Upper lobe of left lung (tissue), 6 donors: Measurements from ENCODE around the gene NRF1. TPM values are rescaled to one million over a fixed set of nuclear protein-coding genes. Genes with fewer than 3 reads are reported as not detected.

Experiments
- ATAC-seq, 2 donors: fragments of 200-7000 bp; cut with Tn5 transposase; one replicate each; pipeline ENCODE4 v1.9.1; 2022; ENCODE audit warnings: mild to moderate bottlenecking in 2 of 2, moderate library complexity in 2 of 2; ENCODE audit not compliant: low FRiP score in 2 of 2
- DNase-seq, 2 donors: peaks; one replicate each; pipeline ENCODE4 v3.0.0-alpha.2; 2019 to 2020
- H3K27ac ChIP-seq, 4 donors: fragments of 200-600 bp; sonication (generic); one replicate each; pipeline ENCODE4 v1.5.1; 2016 to 2019
- H3K27me3 ChIP-seq, 4 donors: fragments of 200-600 bp; sonication (generic); one replicate each; pipeline ENCODE4 v1.5.1; 2017 to 2019
- H3K36me3 ChIP-seq, 4 donors: fragments of 200-600 bp; sonication (generic); one replicate each; pipeline ENCODE4 v1.5.1; 2016 to 2019
- H3K4me1 ChIP-seq, 4 donors: fragments of 200-600 bp; sonication (generic); one replicate each; pipeline ENCODE4 v1.5.1; 2018 to 2019
- H3K4me3 ChIP-seq, 4 donors: fragments of 200-600 bp; sonication (generic); one replicate each; pipeline ENCODE4 v1.5.1; 2017 to 2019; ENCODE audit warnings: mild to moderate bottlenecking in 2 of 4, moderate library complexity in 1 of 4
- H3K9me3 ChIP-seq, 4 donors: fragments of 200-600 bp; sonication (generic); one replicate each; pipeline ENCODE4 v1.5.1; 2018 to 2019
- EP300 ChIP-seq, 4 donors: sonication (generic); formaldehyde crosslinking; IDR thresholded peaks; one replicate each; pipeline ENCODE4 v1.5.1; 2017; ENCODE audit warnings: antibody characterized with exemption in 4 of 4, control low read depth in 2 of 4
- POLR2A ChIP-seq, 4 donors: fragments of 450-650 bp; IDR thresholded peaks; one replicate each; pipeline ENCODE4 v1.5.1; 2016 to 2017; ENCODE audit warnings: antibody characterized with exemption in 4 of 4, mild to moderate bottlenecking in 2 of 4
- POLR2AphosphoS5 ChIP-seq, 2 donors: sonication (generic); formaldehyde crosslinking; IDR thresholded peaks; one replicate each; pipeline ENCODE4 v1.5.1; 2017; ENCODE audit warnings: antibody characterized with exemption in 2 of 2
- WGBS, 2 donors: methylation state at CpG; one replicate each; pipeline ENCODE4 v1.1.5; 2017 to 2018; 5-methylcytosine and 5-hydroxymethylcytosine counted together
- total RNA-seq, 6 donors: library from RNA; depleted of rRNA in 4 of 6; stranded (reverse); fragments of >200 nt in 4 of 6; gene quantifications; one replicate each; pipeline versions ENCODE4 v1.1.0 to v1.2.1, GENCODE V29; 2016 to 2021
- TF ChIP-seq, protein P1 (sequence below), 6 experiments: fragments of 450-650 bp in 4 of 6; fragments of 200-600 bp in 2 of 6; sonication (generic) in 2 of 6; IDR thresholded peaks; one replicate each; pipeline ENCODE4 v1.5.1; 2016 to 2019; ENCODE audit warnings: antibody characterized with exemption in 6 of 6
- donor health status: DM: no; HTN: no; CAD: no; lungs with moderate emphysema.
- donor health status: DM: no; HTN: yes; CAD: no; lungs with severe emphysema.

NRF1 gene
- total RNA-seq, 6 donors from 2014 or later = 12.7 to 27.2 (median 19.1) TPM

DNA sequence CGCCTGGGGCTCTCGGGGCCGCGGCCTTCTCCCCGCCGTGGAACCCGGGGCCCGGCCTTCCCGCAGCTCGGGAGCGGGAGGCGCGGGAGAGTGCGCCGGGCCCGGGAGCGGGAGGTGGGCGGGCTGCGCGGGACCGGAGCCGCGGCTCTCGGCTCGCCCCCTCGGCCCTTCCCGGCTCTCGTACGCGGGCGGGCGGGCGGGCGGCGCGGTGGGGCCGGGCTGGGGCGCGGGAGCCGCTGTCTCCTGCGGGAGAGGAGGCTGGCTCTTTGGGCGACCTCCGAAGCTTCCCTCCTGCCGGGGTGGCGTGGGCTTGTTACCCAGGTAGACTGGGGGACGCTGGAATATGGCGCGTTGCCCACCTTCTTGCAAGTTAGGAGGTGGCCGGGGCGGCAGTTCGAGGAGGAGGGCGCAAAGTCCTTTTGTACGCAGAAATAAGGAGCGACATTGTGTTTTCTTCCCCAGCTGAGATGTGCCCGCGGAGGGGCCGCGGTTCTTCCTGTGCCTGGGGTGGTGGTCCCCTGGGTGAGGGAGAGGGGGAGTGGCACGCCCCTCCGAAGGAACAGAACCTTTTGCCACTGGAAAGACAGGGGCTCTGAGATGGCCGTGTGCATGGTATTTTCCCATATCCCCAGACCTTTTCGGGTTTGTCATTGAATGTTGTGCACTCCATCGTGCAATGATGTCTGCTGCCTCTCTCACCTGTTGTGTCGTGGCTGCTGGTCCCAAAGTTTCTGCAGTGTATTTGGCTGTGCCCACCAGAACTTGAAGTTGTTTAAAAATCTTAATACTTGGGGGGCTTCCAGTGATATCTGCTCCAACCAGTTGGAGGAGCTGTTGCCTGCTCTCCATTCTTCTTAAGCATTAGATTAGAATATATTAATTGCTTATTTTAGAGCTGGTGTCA lies 844 bp downstream of the NRF1 start:
- Histone ChIP-seq H3K9me3 (no peaks in the 10 kb centered on the region), H3K36me3 (peaks cover 0 to 7% (median 0%) of the 10 kb centered on the region in 4 donors), H3K27ac (peak overlapping the region; percentile 95 to 99 (median 96)), H3K4me1 (peaks cover 50 to 61% (median 52%) of the 10 kb centered on the region in 4 donors), H3K4me3 (peak overlapping the region; percentile 69 to 92 (median 84)), H3K27me3 (no peaks in the 10 kb centered on the region)
- peak; percentile 17 to 43 for ATAC-seq
- 0 to 1% methylated on average over 18 to 20 of the region's 64 CpGs for WGBS, 2 donors
- TF ChIP-seq EP300 (IDR thresholded peaks at IDR 0.05) = no peak
- no peak for TF ChIP-seq POLR2AphosphoS5 (IDR thresholded peaks at IDR 0.05)
- TF ChIP-seq POLR2A (IDR thresholded peaks at IDR 0.05) = no peak
- TF ChIP-seq, protein P1, sequence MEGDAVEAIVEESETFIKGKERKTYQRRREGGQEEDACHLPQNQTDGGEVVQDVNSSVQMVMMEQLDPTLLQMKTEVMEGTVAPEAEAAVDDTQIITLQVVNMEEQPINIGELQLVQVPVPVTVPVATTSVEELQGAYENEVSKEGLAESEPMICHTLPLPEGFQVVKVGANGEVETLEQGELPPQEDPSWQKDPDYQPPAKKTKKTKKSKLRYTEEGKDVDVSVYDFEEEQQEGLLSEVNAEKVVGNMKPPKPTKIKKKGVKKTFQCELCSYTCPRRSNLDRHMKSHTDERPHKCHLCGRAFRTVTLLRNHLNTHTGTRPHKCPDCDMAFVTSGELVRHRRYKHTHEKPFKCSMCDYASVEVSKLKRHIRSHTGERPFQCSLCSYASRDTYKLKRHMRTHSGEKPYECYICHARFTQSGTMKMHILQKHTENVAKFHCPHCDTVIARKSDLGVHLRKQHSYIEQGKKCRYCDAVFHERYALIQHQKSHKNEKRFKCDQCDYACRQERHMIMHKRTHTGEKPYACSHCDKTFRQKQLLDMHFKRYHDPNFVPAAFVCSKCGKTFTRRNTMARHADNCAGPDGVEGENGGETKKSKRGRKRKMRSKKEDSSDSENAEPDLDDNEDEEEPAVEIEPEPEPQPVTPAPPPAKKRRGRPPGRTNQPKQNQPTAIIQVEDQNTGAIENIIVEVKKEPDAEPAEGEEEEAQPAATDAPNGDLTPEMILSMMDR (IDR thresholded peaks at IDR 0.05) = peak; percentile 21 to 62 (median 46)
- DNase-seq = peak; percentile 59 to 73

DNA sequence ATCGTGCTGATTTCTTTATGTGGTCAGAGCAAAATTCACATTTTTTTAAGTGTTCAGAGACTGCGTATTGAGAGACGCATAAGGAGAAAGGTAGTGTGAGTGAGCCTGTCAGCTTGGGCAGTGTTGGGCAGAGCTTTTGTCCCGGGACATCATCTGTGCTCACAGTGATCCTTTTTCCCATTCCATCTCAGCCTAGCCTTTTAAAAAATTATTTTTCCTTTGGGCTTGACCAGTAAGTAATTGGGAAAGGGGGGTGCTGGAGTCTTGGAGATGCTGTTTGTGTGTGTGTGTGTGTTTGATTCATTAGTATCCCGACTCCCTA lies 1.5 kb downstream of the NRF1 start:
- ATAC-seq (no peak), DNase-seq (no peak)
- Histone ChIP-seq H3K27me3 (no peaks in the 10 kb centered on the region), H3K4me1 (peaks cover 56 to 67% (median 57%) of the 10 kb centered on the region in 4 donors), H3K36me3 (peaks cover 0 to 7% (median 0%) of the 10 kb centered on the region in 4 donors), H3K9me3 (no peaks in the 10 kb centered on the region), H3K4me3 (peak overlapping the region in 3 of 4 donors; percentile 69 to 92 (median 80)), H3K27ac (peak overlapping the region in 3 of 4 donors; percentile 95 to 99 (median 96))
- TF ChIP-seq, protein P1 (IDR thresholded peaks at IDR 0.05) = no peak
- TF ChIP-seq EP300 (IDR thresholded peaks at IDR 0.05) = no peak
- TF ChIP-seq POLR2AphosphoS5 (IDR thresholded peaks at IDR 0.05) = no peak
- TF ChIP-seq POLR2A (IDR thresholded peaks at IDR 0.05) = no peak
- 16 to 24% methylated on average over 5 of the region's 5 CpGs for WGBS, 2 donors

DNA sequence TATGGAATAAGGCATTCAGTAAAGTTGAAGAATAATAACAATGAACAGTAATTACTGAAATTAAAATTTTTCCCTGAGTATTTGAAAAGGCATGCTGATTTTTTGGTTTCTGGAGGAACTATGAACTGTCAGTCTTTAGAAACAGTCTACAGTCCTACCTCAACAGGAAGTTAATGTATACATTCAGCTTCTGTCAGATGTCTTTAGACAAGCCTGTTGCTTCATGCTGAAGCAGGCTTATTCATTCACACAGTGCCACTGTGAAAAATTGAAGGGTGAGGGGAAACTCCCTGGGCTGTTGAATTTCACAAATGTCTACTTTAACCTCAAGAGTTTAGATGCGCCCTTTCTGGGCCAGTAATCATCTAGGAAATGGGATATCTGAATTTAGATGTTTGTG lies 3.5 kb downstream of the NRF1 start:
- no peaks in the 10 kb centered on the region for H3K9me3 ChIP-seq
- no peak for TF ChIP-seq EP300 (IDR thresholded peaks at IDR 0.05)
- TF ChIP-seq POLR2AphosphoS5 (IDR thresholded peaks at IDR 0.05) = no peak
- no peak for TF ChIP-seq POLR2A (IDR thresholded peaks at IDR 0.05)
- TF ChIP-seq, protein P1 (IDR thresholded peaks at IDR 0.05) = no peak
- H3K27ac ChIP-seq = peak overlapping the region in 1 of 4 donors; percentile 46
- no peaks in the 10 kb centered on the region for H3K27me3 ChIP-seq
- H3K4me3 ChIP-seq = no peak overlapping the region
- WGBS, 2 donors = 57 to 59% methylated on average over 1 of the region's 1 CpG
- no peak for ATAC-seq
- H3K4me1 ChIP-seq = peaks cover 53 to 68% (median 64%) of the 10 kb centered on the region in 4 donors
- no peaks in the 10 kb centered on the region for H3K36me3 ChIP-seq
- no peak for DNase-seq

DNA sequence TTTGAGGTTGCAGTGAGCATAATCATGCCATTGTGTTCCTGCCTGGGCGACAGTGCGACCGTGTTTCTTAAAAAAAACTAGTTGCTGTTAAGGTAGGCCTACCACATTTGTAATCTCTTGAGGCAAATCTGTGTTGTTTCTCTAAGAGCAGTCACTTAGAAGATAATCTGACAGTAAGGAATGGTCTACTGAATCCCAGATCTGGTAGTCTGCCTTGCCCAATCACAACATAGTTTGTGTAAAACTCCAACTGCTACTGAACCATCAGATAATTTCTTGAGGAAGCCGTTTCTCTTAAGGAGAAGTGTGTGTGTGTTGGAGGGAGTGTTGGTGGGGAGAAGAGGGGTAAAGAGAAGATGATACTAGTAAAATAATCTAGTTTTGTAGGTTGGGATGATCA lies 5.0 kb downstream of the NRF1 start:
- Histone ChIP-seq H3K27ac (peak overlapping the region in 1 of 4 donors; percentile 71), H3K27me3 (no peaks in the 10 kb centered on the region), H3K4me1 (peaks cover 47 to 59% (median 55%) of the 10 kb centered on the region in 4 donors), H3K36me3 (no peaks in the 10 kb centered on the region), H3K9me3 (no peaks in the 10 kb centered on the region), H3K4me3 (no peak overlapping the region)
- no peak for ATAC-seq
- TF ChIP-seq POLR2AphosphoS5 (IDR thresholded peaks at IDR 0.05) (no peak), POLR2A (IDR thresholded peaks at IDR 0.05) (no peak), EP300 (IDR thresholded peaks at IDR 0.05) (no peak)
- TF ChIP-seq, protein P1 (IDR thresholded peaks at IDR 0.05) = no peak
- WGBS, 2 donors = 77 to 84% methylated on average over 4 of the region's 4 CpGs
- DNase-seq = no peak
